NCI-H510A treated with DMSO at 0.1 percent for 48 hours (cell line): Measurements from ENCODE around the gene PTK6.
"Not testable (repeated sequence)": the region's sequence is repeated elsewhere in the genome, so short reads cannot be mapped to it uniquely, and the experiment has no call there.

Experiments
- DNase-seq: peaks from one replicate; lab custom pipeline; 2025; lab: John Stamatoyannopoulos, UW

The PTK6 gene

GRCh38 chr20:63529180-63529860 is 7.9 kb downstream of the PTK6 start:
- no peak for DNase-seq

- DNase-seq = no peak
These were observed 10.0 kb downstream of the PTK6 start for GRCh38 chr20:63527184-63527583.

- DNase-seq = no peak
These were observed 11.2 kb downstream of the PTK6 start for GRCh38 chr20:63525971-63526370.

- no peak for DNase-seq
These were observed 12.0 kb downstream of the PTK6 start for GRCh38 chr20:63525185-63525584.

- no peak for DNase-seq
These were observed 14.1 kb downstream of the PTK6 start for GRCh38 chr20:63522981-63523611.

- no peak for DNase-seq
These were observed 14.9 kb downstream of the PTK6 start for GRCh38 chr20:63522091-63522868.

DNA sequence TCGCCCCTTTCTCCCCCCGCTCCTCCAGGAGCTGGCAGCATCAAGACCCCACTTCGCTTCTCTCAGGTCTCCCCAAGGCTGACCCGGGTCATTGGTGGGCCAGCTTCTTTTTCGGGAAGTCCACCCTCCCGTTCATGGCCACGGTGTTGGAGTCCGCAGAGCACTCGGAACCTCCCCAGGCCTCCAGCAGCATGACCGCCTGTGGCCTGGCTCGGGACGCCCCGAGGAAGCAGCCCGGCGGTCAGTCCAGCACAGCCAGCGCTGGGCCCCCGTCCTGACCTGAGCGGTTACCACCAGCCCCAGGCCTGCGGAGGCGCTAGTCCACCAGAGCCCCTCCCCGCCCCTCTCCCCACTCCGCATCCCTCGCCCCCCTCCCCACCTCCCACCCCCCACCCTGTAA is 15.6 kb downstream of the PTK6 start:
- DNase-seq = no peak

DNA sequence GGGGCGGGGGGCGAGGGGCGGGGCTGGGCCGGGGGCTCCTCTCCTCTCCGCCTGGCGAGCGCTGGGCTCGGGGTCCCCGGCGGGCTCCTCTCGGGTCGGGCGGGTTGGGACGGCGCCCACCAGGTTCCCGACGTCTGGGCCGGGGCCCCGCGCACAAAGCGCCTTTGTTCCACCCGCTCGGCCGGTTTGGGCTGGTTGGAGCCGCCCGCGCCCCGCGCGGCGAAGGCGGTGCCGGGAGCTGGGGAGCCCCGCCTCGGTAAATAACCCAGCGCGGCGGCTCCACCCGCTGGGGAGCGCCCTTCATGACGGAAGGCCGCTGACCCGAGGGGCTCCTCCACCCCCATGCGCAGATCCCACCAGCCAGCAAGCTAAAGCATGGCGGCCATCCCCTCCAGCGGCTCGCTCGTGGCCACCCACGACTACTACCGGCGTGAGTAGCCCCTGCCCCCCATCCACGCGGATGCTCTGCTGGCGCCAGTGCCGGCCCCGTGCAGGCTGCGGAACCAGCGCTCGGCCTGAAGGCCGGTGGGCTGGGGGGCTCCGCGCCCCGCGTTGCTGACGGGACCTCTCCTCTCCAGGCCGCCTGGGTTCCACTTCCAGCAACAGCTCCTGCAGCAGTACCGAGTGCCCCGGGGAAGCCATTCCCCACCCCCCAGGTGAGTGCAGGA is 16.1 kb downstream of the PTK6 start:
- no peak for DNase-seq

DNA sequence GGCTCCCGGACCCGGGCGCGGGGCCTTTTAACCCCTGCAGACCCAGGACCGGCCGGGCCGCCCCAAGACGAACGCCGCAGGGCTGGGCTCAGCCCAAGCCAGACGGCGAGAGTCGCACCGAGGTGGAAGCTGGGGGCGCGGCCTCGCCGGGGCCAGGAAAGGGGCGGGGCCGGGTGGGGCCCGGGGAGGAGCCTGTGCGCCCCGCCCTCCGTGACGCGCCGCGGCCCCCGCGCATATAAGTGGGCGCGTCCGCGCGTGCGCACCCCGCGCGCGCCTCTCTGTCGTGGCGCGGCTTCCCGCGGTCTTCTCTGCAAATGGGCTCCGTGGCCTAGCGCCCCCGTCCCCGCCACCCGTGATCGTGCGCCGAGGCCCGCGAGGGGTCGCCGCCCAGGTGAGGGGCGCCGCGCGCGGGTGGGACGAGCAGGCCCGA is 16.7 kb downstream of the PTK6 start, which contains the start of gene PPDPF:
Gene PPDPF, plus strand, starts transcription at position 262 of the 430 bp plus-strand sequence. CDS start 544 bp downstream, outside the sequence.
- DNase-seq = no peak

- no peak for DNase-seq
These were observed 17.3 kb downstream of the PTK6 start for GRCh38 chr20:63519668-63520503.

DNA sequence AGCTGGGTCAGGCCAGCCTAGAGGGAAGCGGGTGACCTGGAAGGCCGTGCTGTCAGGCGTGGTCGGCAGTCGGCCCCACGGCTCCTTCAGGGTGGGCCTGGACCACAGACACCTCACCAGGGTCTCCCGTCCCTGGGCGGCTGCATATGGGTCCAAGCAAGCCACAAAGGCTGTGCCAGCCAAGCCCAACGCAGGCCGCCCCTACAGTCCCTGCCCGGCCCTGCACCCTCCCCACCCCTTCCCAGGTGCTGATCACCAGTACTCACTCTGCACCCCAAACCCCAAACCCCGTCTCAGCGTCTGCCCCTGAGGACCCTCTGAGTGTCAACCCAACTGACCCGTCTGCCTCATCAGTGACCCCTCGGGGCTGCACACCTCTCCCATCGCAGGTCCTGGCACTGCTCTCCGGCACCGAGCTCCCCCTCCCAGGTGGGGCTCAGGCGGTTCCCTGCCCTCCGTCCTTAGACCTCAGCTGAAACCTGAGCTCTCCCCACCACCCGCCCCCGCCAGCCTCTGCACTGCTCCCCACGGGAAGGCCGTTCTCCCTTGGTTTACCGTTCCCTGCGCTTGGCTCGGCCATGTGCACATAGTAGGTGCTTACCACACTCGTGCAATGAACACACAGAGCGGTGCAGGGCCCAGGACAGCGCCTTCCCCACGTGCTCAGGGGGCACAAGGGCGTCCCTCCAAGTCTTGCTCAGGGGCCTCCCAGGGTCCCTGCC is 18.1 kb downstream of the PTK6 start:
- no peak for DNase-seq

DNA sequence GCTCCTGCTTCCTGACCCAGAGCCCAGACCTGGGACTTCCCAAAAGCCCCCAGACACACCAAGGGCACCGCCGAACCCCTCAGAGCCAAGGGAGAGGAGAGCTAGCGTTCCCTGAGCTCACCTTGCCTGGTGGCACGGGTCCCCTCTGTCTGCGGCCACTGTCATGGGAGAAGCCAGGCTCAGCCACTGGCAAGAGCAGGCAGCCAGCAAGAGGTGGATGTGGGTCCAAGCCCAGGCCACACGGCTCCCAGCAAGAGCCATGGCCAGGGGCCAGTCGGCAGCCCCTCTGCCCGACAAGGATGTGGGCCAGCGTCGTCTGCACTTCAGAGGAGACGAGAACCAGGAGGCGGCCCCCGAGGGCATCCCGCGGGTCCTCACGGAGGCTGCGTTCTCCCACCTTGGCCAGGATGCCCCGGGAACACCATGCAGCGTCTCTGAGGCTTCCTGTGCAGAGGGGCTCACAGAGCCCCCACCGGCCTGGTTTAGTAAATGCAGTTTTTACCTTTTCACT is 18.8 kb downstream of the PTK6 start:
- DNase-seq = no peak

DNA sequence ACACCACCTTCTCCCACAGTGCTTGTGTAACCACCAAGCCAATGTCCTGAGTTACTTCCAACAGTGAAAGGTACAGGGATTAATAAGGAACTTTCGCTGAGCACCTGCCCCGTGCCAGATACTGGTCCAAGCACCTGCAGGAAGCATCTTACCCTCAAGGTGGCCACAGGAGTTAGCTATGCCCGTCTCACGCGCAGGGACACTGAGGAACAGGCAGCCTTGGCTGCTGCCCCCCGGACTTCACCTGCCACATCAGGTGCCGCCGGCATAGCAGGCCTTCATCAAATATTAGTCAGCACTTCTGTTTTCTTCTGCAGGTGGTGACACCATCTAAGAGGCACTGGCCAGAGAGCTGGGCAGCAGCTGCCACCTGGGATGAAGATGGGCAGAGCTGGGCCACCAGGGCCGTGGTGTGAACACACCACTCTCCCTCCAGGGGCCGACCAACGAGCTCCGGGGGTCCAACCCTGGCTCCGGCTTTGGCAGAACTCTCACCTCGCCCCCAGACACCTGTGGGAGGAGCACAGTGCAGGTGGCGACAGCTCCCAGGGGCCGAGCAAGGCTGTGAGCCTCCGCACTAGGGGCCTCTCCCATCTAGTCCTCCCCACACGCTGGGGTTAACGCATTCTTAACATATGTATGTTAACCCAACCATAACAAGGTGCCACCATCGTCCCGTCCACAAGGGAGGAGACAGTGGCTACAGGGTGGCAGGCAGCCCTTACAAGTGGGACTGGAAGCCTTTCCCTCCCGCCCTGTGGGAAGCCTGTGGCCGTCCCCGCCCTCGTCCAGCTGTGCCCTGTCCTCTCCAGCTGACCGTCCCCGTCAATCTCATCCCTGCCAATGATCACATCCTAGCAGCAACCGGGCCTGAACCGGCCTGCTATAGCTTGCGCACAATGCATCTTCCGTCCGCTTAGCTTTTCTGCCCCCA is 19.5 kb downstream of the PTK6 start:
- no peak for DNase-seq

- not testable (repeated sequence) for DNase-seq
These were observed 22.7 kb downstream of the PTK6 start for GRCh38 chr20:63514520-63514919.

DNA sequence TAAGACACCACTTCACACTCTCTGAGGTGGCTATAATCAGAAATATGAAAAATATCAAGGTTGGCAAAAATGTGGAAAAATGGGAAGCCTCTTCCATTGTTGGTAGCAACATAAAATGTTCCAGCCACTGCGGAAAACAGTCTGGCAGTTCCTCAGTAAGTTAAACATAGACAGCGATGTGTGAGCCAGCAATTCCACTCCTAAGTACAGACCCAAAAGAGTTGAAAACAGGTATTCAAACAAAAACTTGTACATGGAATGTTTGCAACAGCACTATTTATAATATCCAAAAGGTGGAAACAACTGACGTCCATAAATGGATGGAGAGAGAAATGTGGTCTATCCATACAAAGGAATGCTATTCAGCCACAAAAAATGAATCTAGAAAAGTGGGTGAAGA is 24.0 kb downstream of the PTK6 start:
- DNase-seq = no peak

- DNase-seq = no peak
These were observed 28.1 kb downstream of the PTK6 start for GRCh38 chr20:63509088-63509564.

DNA sequence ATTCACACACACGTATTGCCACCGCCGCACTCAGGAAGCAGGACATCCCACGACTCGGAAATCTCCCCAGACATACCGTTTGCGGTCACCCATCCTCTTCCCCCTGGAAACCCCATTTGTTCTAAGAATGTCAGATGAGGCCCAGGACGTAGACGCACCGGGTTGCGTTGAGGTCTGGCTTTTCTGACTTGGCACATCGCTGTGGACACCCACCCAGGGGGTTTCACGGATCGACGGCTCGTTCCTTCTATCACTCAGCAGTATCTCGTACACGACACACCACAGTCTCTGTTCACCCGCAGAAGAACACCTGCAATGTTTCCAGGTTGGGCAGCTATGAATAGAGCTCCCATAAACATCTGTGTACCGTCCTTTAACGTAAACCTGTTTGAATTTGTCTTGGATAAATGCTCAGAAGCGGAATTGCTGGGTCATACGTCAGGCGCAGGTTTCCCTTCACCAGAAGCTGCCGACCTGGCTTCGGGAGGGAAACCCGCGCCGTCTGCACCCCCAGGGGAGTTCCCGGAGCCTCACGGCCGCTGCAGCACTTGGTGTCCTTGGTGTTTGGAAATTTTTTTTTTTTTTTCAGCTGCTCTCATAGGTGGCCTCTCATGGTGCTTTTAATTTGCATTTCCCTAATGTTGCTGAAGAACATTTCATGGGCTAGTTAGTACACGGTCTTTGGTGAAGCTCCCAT is 29.0 kb downstream of the PTK6 start:
- DNase-seq = no peak

DNA sequence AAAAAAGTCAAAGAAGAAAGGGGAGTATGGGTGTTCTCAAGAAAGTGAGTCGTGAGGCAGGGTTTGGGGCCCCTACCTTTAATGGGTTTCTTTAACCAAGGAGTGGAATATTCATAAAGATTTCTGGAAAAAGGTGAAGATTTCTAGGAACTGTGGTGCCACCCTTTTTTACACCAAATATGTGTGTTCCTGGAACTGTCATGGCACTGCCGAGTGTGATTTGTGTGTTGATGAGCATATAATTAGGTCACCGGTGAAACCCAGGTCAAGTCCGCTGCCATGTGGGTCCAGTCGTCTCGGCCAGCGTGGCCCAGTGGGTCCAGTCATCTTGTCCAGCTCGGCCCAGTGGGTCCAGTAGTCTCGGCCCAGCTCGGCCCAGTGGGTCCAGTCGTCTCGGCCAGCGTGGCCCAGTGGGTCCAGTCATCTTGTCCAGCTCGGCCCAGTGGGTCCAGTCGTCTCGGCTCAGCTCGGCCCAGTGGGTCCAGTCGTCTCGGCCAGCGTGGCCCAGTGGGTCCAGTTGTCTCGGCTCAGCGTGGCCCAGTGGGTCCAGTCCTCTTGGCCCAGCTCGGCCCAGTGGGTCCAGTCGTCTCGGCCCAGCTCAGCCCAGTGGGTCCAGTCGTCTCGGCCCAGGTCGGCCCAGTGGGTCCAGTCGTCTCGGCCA is 30.0 kb downstream of the PTK6 start:
- DNase-seq = no peak
